Activated CD4-positive, alpha-beta T cell treated with anti-CD3 and anti-CD28 coated beads, Interleukin-10, Interleukin-2, amounts not matched to agents 100 ng/mL and 50 ng/mL, durations not matched to agents 16 hours and 8 hours (primary cell): ENCODE results near the gene CLECL1.
A peak's percentile ranks its signal among the peaks of the same experiment; 100 is the strongest.

Experiments used
- DNase-seq: peaks from one replicate; pipeline ENCODE4 v3.0.0-alpha.2; 2020

The CLECL1 gene

DNA sequence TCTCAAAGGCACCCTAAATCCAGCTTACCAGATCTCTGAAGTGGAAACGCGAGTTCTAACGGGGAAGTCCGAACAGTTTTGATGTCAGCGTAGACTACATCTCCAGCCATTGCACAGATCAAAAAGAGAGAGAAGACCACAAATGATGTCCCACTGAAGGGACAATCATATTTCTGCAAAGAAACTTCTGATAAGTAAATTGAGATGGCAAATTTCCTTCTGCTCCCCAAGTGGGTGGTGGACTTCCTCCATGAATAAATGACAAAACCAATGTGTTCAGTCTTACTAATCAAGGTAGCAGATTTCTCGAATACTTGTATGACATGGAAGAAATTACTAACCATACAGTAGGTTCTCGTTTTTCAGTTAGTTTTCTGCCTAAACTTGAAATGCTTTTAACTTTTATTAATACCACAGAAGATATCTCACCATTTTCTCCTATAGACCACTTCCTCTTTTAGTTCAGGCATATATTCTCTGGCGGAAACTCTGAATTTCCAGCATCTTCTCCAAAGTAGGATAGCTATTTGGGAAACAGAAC is at the start of gene CLECL1:
Gene CLECL1, minus strand, starts transcription at position 177 of the 541 bp plus-strand sequence.
- DNase-seq: peak; percentile 74

DNA sequence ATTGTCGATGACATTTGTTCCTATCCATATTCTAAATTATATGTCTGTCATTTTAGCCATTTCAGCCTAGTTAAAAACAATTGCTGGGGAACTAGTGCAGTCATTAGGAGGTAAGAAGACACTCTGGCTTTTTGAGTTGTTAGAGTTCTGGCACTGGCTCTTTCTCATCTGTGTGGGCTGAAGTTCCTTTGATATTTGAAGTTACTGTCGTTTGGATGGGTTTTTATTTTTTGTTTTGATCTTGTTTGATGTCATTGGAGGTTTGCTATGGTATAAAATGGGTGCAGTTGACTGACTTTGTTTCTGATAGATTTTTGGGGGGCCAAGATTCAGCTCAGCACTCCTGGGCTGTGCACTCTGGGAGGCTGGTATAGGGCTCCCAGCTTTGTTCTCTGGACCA is 48.5 kb upstream of the CLECL1 start:
- DNase-seq: no peak

DNA sequence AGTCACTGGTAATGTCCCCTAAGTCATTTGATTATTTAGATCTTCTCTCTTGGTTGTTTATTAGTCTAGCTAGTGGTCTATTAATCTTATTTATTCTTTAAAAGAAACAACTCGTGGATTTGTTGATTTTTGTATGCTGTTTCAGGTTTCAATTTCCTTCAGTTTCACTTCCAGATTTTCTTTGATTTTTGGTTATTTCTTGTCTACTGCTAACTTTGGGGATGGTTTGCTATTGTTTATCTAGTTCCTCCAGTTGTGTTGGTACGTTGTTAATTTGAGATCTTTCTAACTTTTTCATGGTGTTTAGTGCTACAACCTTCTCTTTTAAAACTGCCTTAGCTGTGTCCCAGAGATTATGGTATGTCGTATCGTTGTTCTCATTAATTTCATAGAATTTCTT is 46.3 kb upstream of the CLECL1 start:
- DNase-seq: no peak

DNA sequence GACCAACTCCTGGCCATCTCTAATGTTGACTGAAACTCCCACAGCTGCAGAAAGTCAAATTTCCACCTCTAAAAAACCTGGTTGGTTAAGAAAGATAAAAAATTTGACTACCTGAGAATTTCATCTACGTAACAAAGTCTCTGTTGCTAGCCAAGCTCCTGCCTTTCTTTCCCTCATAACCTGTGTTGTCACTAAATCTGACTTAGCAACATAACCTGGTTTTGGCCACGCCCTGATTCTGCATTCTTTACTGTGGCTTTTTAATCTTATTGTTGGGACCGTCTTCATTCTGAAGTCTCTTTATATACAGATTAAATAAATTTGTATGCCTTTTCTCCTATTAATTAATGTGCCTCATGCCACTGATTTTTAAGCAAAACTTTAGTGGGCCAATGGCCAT is 43.9 kb upstream of the CLECL1 start:
- no peak for DNase-seq

DNA sequence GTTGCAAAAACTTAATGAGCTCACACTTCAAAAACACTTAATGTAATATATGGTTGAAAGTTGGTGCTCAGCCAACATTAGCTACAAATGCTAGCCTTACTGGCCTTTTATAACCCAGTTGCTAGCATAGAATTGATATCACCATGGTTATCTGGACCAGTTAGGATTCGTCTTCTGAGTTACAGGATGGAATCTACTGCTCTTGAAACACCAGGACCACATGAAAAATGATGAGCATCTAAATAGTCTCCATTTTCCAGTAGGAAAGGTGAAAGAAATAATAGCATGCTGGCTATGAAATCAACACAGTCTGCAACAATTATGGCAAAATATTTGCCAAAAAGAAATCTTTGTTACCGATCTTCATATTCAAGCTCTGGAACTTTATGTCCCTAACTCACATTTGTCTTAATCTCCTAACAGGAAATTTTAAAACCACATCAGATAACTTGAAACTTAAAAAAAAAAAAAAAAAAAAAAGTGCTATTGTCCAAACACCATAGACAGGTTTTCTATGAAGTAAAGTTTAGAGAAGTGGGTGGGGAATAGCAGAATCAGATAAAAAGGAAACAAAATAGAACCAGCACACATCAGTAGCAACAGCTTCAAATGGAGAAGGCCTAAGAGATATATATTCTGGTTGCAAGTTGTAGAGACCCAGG is 40.5 kb upstream of the CLECL1 start:
- no peak for DNase-seq

DNA sequence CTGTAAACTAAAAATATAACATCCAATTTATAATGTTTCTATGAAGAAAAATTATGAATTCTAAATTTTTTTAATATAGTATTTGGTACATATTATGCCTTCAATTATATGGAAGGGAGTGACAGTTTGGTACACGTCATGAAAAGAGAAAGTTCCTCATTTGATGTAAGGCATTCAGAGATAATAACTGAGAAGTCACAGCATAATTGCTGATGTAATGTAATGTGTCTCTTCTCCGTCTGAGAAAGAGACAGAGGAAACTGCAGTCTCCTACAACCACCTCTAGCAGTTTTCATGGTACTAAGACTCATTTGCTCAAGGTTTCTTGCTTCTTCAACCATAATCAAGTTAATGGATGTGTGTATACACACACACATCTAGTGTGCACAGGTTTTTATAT is 30.1 kb upstream of the CLECL1 start:
- DNase-seq: no peak

DNA sequence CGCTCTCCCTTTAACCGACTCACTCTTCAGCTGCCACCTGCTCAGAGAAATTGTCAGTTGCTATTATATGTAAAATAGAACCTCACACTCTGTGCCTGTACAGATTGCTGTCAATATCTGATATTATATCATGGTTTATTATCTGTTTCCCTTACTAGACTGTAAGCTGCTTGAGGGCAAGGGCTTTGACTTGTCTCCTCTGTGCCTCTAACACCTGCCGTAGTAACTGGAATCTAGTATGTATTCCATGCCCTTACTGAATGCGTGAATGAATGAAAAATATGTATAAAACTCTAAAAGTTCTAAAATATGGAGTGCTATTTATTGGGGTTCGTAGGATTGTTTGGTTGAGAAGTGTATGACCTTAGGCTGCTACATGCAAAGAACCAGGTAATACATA is 29.5 kb upstream of the CLECL1 start:
- no peak for DNase-seq

DNA sequence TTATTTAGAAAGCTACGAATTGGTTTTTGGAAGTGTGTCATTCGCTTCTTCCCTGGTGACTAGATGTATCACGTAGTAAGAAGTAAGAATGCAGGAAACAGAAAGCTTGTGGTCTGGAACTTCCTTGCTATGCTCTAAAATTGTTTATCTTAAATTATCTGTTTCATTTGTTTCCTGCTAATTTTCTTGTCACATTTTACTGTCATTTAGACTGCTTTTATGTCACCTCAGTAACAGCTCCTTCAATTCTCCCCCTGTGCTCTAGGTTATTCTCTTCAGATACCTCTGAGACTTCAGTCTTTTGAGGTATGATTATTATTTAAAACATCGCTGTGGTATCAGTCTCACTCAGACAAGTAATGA is 28.5 kb upstream of the CLECL1 start:
- peak; percentile 69 for DNase-seq

DNA sequence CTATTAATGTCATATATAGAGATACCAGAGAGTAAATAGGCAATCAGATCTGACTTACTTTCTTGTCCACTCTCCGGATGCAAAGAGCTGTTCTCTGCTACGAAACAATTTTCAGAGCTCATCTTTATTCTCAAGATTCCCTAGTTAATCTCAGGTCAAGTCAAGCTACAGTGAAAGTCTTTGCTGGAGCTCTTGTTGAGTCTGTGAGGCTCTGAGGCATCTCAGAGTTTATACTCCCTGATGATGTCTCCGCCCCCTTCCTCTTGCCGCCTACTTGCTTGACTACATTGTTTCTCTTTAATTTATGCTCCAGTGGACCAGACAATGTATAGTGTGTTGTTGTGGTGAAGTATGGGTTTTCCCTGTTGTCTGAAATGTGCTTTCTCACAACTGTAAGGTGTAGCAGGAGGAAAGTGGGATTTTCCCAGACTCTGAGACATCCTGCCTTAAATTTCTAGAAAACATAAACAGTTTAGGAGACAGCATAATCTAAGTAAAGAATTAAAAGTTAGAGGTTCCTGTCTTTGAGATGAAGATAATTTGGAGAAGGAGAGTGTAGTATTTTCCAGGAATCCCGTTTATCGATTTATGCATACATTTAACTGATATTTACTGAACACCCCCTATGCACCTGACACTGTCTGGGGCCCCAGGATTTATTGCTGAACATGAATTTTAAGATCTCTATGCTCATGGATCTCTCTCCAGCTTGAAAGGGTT is 28.0 kb upstream of the CLECL1 start, which contains the start of gene CD69:
Gene CD69, minus strand, starts transcription at position 203 of the 720 bp plus-strand sequence. Its CDS starts 81 bp downstream, at position 122.
- DNase-seq: peak; percentile 90

DNA sequence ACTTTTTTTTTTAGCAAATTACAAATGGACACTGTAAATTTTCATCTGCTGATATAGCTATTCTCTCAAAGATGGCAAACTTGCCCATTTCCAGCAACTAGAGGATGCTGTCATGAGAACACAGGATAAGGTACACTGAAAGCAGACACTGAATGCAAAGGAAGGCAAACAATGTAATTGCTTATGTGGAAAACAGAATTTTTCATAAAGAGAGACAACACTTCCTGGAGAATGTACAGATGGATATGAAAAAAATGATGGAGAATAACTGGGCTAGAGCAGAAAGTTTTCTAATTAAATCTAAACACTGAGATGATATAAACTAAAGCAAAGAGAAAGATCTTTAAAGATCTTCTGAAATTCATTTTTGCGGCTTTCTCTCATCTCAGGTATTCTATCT is 27.2 kb upstream of the CLECL1 start:
- peak; percentile 41 for DNase-seq

DNA sequence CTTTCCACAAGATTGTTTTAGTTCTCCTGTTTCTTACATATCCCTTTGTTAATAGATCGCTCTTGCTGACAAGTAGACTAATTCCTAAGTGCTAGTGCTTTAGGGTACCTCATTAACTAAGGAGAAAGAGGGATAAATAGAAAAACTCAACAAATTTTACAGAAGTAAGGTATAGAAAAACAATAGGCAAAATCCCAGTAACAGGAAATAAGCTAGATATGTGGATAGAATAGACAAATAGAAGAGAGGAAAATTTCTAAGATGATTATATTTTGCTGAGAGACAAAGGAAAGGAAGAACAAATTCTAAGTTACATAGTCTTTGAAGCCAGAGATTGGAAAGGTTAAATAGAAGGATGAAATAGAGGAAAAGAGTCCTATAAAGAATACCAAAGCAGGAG is 26.8 kb upstream of the CLECL1 start:
- DNase-seq: no peak

DNA sequence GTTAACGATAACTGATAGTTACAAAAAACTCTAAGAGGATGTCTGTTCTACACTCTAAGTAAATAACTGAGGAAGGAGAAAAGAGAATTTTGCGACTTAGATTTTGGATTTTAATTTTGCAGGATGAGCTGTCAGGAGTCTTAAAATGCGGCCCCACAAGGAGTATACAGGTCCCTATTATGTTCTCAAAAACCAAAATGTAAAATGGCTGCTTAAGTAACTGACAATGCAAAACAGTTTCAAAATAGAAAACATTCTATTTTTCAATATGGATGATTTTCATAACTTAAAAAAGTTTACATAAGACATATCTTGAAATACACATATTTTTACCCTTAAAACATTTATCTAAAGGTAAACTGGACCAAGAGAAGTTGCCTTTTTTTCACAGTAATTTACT is 25.2 kb upstream of the CLECL1 start:
- peak; percentile 42 for DNase-seq

DNA sequence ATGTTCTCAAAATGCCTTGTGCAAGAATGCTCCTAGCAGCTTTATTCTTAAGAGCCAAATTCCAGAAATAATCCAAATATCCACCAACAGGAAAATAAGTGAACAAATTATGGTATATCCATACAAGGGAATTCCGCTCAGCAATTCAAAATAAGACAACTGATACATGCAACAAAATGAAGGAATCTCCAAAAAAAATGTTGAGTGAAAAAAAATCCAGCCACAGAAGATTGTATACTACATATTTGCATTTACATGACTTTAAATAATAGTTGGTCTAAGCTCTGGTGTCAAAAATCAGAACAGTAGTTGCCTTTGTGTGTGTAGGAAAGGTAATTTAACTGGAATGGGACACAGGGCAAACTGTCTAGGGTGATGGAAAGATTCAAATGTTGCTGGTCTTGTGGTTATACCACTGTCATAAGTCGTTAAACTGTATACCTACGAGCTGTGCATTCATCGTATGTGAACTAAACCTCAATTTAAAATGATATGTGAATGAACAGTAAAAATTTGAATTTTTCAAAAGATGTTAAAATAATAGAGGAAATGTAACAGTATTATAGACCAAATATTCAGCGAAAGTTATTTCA is 24.6 kb upstream of the CLECL1 start:
- peak; percentile 58 for DNase-seq

DNA sequence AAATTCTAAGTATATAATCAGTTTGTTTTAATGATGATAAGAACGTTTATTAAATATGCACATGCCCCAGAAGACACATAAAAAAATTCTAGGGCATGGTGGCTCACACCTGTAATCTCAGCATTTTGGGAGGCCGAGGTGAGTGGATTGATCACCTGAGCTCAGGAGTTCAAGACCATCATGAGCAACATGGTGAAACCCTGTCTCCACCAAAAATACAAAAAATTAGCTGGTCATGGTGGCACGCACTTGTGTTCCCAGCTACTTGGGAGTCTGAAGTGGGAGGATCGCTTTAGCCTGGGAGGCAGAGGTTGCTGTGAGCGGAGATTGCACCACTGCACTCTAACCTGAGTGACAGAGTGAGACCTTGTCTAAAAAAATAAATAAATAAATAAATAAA is 23.8 kb upstream of the CLECL1 start:
- DNase-seq: no peak

DNA sequence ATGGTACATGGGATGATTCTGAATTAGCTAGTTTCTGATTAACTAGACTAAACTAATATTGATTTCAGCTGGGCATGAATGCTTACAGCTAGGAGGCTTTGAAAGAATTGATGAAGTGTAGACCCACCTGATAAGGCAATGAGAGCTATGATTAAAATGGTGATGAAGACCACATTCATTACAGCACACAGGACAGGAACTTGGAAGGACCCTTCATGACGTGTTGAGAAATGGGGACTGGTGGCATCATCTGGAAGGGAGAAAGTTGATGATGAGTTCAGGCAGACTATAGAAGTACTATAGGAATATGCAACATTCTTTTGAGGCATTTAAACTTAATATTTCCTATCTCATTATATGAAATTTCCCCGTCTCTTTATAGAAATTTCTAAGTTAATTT is 23.3 kb upstream of the CLECL1 start:
- no peak for DNase-seq

DNA sequence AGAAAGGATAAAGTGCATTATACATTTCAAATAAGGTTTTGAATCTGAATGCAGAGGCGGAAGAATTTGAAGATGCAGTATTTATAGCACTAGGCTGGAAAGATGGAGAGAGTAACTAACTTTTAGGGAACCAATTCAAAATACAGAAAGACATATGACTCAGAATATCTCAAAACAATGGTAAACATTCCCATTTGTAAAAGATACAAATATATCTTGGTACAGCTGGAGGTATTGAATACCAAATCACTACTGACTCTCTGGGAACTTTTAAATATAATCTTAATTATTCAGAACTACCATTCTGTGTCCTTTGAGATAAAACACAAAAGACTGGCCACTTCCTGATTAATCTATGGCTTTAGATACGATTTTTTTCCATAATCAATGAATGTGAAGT is 22.7 kb upstream of the CLECL1 start:
- DNase-seq: no peak

DNA sequence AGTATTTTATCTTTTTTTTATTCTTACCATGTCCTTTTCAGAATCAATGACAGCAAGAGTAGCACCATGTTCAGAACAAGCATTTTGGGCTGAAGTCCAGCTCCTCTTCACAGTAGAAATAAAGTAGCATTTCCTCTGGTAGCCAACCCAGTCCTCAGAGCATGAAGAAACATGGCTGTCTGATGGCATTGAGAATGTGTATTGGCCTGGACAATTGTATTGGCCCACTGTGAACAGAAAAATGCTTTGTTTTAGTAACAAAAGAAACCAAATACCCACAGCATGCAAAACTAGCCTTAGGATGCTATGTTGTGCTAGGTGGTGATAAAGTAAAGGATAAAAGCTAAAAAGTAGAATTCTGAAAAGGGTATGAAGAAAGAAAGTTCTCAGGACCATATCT is 22.1 kb upstream of the CLECL1 start:
- no peak for DNase-seq

DNA sequence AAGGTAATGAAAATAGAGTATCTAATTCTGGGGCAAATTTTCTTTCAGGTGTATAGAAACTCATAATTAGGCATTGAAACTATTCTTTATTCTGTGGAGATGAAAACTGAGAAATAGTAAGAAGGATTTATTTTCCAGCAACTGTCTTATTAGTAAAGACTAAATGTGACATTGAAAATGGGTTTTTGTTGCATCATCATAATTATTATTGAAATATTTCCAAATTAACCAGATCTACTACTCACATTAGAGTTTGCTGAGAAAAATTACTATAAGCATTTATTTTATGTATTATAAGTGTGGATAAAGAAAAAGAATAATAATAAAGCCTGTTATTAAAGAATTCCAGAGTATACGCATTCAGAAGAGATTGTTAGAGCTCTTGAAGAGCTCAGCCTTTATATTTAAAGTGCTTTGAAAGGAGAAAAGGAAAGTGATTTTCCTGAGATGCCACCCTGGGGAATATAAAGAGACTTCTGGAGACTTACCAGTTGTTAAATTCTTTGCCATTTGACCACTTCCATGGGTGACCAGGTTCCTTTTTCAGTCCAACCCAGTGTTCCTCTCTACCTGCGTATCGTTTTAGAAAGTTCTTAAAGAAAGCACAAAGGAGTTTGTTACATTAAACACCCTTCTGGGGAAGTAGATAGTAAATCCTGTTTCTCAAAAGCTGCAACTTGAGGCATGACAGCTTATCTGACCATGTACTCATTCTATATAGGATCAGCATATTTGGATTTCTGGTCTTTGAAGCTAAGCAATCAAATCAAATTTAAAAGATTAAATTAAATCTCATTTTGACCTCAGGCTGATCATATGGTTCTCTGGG is 21.4 kb upstream of the CLECL1 start:
- DNase-seq: no peak

DNA sequence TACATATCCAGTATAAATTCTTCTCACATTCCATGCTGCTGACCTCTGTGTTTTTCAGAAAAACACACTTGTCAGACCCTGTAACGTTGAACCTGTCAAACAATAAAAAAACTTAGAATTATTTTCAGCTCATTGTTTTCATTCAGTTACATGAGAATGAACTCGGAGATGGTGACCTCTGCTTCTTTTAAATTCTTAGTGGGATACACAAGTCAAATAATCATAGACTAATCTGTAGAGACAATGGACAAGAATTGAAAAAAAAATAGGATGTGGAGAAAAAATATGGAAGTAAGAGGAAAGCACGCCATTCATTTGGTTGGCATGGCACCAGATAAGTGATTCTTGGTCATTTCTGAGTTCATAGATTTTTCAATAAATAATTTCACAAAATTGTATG is 20.6 kb upstream of the CLECL1 start:
- no peak for DNase-seq

DNA sequence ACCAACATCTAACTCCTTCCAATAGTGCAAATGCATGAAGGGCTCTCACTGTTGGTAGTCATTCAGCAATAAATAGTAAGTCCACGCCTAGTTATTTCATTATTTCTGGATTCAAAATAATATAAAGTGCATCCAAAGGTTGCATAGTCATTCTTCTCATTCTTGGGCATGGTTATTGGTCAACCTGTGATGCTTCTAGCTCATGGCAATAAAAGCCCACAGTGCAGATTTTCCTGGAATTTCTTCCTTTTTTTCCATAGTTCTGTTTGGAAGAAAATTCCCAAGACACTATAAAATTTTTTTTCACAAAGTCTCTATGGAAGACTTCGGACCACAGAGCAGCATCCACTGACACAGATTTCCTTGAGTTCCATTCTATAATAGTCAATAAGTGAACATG is 20.2 kb upstream of the CLECL1 start:
- no peak for DNase-seq

DNA sequence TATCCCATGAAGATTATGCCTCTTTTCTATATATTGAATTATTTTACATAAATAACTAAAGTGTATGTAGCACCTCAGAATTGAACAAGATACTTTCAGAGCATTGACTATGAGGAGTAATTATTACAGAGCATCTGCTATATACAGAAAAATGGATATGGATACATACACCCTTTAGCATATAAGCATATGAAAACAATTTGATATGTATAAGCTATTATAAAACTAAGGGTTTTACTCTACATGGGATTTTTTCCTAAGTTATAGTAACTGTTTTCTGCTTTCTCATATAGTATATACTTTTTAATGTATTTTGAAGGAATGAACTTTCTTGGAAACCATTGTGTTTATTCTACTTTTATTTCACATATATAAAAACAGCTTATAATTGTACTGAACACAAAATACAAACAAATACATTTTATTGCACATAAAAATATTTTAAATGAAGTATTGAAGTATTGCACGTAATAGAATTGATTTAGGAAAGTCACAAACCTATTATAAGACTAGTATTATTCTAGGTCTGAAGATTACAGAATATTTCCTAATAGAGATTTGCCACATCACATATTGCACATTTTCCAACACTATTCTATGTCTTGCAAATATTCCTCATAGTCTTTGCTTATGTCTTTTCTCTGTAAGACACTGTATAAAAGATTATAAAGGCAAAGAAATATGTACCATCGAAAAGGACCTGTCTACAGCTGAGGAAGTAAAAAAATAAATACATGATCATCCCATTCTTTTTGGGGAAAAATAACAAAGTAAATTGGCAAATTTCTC is 19.4 kb upstream of the CLECL1 start:
- no peak for DNase-seq
